Iris pigment epithelial cell (primary cell): ENCODE data around the gene INSC.

ENCODE experiments used
- DNase-seq: peaks from one replicate; pipeline ENCODE4 v3.0.0-alpha.2; 2011; ENCODE audit warnings: low read depth

Gene INSC

GRCh38 chr11:15291885-15292284 lies 177.2 kb downstream of the INSC start:
- no peak for DNase-seq

DNA sequence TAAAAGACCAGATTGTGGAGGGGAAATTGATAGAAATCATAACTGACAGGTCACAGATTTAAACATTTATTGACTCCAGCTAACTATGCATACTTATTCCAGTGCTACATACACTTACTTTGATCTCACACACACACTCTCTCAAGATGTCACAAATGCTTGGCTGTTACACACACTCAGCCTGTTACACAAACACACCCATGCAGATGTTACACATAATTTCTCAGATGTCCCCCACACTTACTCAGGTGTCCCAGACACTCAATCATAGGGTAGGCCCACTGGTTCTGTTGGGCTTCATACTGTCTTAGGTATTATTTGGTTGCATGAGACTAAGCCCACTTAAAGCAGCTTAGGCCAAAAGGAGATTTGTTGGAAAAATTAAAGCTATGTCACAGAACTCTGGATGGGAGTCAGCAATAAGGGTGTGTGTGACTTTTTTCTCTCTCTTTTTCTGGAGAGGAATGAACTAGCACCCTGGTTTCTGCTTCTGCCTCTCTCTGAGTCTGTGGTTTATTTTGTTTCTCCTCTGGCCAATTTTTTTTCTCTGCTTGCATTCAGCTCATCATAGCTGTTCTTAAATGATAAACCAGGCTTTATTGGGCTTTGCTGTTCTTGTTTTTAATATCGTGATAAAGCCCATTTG lies 179.4 kb downstream of the INSC start:
- DNase-seq, result no peak

DNA sequence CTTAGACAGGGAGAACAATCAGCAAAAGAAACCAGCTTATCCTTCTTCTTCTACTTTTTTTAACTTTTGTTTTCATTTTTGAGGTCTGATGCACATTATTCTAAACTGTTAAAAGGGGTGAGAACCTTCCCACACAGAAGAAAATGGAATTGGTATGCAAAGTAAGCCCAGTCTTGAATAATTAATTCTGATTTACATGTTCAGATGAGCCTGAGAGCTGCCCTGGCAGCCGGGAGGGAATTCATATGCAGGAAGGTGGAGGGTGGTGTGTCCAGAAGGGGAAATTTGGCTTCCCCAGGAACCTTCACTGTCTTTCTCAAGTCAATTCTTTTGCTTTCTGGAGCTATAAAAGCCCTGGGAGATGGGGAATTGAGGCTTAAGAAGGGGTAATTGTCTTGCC lies 181.0 kb downstream of the INSC start:
- DNase-seq, result no peak
